ENCODE measurements around the gene DNASE1L3.

The DNASE1L3 gene

GRCh38 chr3:58177747-58178527, 32.8 kb downstream of the DNASE1L3 start:
- DNase-seq, result peak; percentile 85

DNA sequence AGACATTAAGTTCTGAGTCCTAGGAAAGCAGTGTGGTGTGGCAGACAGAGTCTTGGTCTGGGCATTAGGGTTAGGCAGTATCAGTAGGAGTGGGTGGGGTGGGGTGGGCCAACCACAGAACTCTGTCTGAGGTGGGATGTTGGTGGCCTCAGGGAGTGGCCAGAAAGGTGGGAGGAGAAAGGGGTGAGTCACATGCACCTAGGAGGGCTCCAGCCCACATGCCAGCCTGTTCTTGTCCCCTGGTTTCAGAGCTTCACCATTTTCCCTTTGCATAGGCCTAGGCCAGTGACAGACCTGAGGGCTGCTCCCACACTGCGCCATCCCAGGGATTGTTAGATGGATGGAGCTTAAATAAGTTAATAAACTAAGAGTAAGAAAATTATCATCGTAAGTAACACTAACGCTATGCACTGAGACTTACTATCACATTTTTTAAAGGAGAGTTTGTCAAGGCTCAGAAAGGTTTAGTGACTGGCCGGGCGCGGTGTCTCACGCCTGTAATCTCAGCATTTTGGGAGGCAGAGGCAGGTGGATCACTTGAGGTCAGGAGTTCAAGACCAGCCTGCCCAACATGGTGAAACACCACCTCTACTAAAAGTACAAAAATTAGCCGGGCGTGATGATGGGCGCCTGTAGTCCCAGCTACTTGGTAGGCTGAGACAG, 33.8 kb downstream of the DNASE1L3 start:
- DNase-seq, result no peak

- DNase-seq, result no peak
Observed at GRCh38 chr3:58176185-58176530, 34.6 kb downstream of the DNASE1L3 start.

DNA sequence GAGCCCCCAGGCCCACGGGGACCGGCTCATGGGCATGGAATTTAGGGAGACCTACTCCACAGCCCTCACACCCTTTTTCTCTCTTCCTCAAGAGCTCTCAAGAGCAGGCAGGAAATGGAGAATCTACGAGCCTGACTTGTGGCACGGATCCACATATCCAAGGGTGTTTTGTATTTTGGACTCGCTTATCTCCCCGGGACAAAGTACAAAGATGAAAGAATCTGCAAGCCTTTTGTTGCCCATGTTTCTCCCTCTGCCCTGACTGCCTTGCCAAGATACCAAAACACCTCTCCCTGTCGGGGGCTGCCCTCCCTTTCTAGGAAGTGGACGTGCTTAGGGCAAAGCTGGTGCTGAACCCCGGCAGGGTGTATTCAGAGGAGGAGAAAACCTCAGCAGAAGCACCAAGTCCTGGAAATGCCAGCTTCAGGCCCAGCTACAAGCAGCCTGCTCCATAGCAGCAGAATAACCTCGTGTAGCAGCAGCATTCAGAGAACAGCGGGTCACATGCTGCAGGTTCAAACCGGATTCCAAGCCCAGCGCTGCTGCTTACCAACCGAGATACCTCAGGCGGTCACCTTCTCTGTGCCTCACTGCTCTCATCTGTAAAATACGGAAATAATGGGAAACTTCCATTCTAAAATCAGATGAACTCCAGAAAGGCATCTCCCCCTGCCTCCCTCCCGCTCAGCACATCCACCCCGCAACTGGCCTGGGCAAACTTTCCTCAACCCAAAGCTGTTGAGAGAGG, 35.2 kb downstream of the DNASE1L3 start:
- peak; percentile 64 for DNase-seq

DNA sequence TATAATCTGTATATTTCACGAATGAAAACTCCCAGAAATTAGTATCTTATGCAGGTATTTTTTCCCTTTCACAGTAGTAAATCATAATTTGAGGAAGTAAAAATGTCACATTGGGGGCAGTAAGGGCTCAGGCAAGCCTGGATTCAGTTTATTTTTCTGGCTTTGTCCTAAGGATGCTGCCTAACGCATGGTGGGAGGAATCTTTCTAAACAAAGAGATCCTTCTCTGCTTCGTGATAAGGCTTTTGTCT, 35.7 kb downstream of the DNASE1L3 start:
- DNase-seq, result peak; percentile 64

DNA sequence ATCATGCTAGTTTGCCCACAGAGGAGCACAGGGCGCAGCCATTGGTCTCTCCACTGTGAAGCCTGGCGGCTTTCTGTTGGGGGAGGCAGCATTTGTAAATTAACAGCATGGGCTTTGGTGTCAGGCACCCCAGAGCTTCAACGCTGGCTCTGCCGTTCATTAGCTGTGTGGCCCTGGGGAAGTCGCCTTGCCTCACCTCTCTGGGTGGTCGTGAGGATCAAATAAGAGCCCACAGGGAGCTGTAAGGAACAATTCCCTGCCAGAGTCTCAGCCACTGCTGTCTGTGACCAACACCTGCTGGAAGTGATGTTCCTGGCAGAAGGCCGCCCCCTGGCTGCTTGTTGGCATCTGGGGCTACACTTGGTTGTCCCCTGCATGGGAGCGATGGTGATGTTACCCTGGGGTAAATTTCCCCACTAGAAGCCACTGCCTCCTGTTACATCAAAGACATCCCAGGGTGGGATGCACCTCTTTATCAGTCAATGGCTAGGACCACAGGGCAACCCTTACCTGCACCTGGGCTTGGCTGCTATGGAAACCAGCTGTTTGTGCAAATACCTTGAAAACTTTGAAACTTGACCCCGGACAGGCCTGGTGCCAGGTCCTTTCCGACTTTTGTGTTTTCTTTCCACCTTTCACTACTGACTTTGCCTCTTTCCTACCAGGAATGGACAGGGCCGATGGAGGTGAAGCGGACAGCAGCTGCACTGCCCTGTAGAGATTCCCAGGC, 36.9 kb downstream of the DNASE1L3 start:
- peak; percentile 36 for DNase-seq

DNA sequence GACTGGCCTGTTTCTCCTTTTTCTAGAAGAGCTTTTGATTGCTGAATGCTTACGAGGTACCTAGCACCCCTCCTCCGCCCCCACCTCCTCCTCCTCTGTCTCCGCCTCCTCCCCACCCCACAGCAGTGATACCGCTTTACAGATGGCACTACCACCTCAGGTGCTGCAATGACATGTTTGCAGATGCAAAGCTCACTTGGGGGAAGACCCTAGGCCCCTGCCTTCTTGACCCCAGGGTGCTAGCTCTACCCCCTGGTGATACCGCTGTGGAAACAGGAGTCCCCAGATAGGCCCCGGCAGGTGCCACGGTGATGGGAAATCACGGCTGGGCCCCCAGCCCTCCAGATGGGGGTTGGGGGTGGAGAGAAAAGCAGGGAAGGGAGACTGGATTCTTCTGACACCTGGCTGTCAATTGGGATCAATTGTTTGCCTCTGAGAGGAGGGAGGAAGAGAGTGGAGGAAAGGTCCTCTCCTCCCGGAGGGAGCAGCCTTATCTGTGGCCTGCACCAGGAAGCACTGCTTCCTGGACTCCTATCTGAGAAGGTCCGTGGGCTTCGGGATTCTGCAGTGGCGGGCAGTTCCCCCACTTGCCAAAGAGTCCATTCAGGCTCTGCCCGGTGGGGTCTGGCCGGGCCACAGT, 37.6 kb downstream of the DNASE1L3 start:
- peak; percentile 33 for DNase-seq

GRCh38 chr3:58171126-58171525, 39.6 kb downstream of the DNASE1L3 start:
- no peak for DNase-seq

DNA sequence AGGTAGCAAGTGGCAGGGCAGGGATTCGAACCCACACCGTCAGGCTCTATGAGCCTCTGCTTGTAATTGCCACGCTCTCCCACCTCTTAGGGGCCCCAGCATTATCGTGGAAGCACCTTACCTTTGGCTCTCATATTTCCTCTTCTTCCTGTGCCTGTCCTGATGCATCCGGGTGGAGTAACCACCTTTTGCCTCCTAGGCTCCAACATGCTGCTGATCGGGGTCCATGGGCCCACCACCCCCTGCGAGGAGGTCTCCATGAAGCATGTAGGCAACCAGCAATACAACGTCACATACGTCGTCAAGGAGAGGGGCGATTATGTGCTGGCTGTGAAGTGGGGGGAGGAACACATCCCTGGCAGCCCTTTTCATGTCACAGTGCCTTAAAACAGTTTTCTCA, 40.4 kb downstream of the DNASE1L3 start:
- DNase-seq, result no peak

DNA sequence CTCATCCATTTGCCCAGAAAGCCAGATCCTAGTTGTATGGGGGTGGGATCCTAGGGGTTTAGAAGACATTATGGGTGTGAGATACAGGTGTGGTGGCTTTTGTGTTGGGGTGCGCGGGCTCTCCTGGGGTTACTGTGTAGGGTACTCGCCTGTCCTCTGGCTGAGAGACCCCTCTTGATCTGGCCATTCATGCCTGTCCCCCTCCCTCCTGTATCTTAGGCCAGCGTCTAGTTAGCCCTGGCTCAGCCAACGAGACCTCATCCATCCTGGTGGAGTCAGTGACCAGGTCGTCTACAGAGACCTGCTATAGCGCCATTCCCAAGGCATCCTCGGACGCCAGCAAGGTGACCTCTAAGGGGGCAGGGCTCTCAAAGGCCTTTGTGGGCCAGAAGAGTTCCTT, 41.4 kb downstream of the DNASE1L3 start:
- no peak for DNase-seq

DNA sequence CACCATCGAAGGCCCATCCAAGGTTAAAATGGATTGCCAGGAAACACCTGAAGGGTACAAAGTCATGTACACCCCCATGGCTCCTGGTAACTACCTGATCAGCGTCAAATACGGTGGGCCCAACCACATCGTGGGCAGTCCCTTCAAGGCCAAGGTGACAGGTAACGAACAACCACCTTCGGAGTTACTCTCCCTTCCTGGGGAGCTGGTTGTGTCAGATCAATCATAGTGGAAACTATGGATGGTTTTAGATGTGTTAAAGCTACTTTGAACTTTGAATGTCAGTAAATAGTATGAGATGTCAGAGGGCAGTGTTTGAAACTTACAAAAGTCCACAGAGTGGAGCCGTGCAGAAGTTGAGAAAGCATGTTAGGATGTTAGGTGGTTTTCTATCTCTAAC, 42.3 kb downstream of the DNASE1L3 start:
- DNase-seq, result no peak

DNA sequence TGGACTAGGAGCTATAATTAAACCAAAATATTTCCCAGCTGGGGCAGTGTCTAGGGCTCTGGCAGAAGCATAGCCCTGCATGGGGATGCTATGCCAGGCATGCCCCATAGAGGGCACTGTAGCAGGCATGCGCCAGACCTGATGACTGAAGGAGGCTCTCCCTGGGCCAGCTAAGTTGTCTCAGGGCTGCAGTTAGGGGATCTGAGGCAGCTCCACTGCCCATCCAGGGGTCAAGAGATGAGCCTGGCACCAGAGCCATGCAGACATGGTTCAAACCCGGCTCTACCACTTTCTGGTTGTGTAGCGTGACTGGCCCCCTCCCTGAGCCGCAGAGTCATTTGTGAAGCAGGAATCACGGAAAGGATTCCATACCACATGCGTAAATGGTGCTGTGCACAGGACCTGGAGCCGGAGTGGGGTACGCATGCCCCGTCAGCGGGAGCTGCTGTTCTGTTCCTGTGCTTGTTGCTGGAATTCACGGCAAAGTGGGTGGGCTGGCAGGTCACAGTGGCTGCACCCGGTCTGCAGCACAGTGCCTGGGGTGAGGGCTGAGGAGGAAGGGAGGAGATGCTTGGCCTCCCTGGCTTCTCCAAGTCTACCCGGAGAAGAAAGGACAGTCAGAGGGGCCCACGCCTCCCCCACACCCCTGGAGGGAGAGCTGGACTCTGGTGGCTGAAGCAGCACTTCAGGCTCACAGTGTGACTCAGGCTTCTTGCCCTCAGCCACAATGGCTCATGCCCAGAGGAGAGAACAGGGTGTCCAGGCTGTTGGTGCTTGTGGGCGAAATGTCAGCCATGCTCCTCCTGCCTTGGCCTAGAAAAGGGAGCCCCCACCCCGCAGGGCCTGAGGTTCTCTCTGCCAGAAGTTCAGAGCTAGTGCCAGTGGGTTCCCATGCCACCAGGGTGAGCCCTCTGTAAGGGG, 43.1 kb downstream of the DNASE1L3 start:
- DNase-seq, result peak; percentile 87

GRCh38 chr3:58164906-58165821, 45.6 kb downstream of the DNASE1L3 start:
- DNase-seq, result no peak

- DNase-seq, result no peak
Observed at GRCh38 chr3:58164199-58164879, 46.4 kb downstream of the DNASE1L3 start.

- DNase-seq, result no peak
Observed at GRCh38 chr3:58163234-58163633, 47.5 kb downstream of the DNASE1L3 start.

GRCh38 chr3:58161435-58162398, 49.1 kb downstream of the DNASE1L3 start:
- DNase-seq, result peak; percentile 92

GRCh38 chr3:58160399-58160798, 50.4 kb downstream of the DNASE1L3 start:
- no peak for DNase-seq

DNA sequence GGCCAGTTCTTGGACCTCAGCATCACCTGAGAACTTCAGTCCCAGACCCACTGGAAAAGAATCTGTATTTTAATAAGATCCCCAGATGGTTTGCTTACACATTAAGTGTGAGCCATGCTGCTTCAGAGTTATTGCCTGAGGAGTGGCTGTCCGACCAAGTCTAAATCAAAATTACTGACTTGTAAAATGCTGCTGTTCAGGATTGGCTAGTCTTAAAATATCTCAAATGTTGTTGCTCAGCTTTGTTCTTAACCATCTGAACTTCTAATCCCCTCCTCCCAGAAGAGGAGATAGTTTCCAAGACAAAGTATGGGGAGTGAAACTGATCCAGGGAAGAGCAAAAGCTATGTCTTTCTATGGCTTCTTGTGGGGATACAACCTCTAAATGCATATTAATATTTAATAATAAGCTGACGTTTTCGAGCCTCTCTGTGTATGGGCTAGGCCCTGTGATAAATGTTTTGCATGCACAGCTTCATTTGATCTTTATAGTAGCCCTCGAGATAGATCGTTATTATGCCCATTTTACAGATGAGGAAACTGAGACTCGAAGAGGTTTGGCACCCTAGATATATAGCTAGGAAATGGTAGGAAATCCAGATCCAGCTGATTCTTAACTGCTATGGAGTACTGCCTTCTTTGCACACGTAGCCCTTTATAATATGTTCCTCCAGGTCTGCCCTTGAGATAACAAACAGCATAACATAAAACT, 52.2 kb downstream of the DNASE1L3 start:
- no peak for DNase-seq
